Astrocyte of the spinal cord (primary cell): Measurements from ENCODE around the gene DOCK9.

Source experiments
- DNase-seq: peaks from one replicate; pipeline ENCODE4 v3.0.0; 2011; ENCODE audit warnings: low read depth, low spot score
- H3K4me3 ChIP-seq: 2 replicates; pipeline ENCODE4 v1.5.1; 2011; ENCODE audit warnings: low read depth, mild to moderate bottlenecking, low read length, moderate library complexity
- CTCF ChIP-seq: IDR thresholded peaks from 2 replicates; pipeline ENCODE4 v1.5.1; 2012; ENCODE audit warnings: low read depth, mild to moderate bottlenecking, low read length, inconsistent platforms
- in situ Hi-C: cut with HindIII; loops from 2 replicates; pipeline ENCODE4 v1.10.0; 2017; ENCODE audit warnings: low sequenced_read_pairs

The DOCK9 gene

GRCh38 chr13:98878486-98879126, 99.3 kb downstream of the DOCK9 start:
- in situ Hi-C loops, result no loop called here
- no peak for DNase-seq
- no peak for TF ChIP-seq CTCF
- H3K4me3 ChIP-seq, result no peak overlapping the region

GRCh38 chr13:98877936-98878335, 99.9 kb downstream of the DOCK9 start:
- TF ChIP-seq CTCF, result no peak
- no peak for DNase-seq
- no peak overlapping the region for H3K4me3 ChIP-seq
- in situ Hi-C loops, result no loop called here

- TF ChIP-seq CTCF, result no peak
- no peak for DNase-seq
- H3K4me3 ChIP-seq, result no peak overlapping the region
- in situ Hi-C loops, result no loop called here
Measured at GRCh38 chr13:98877466-98877865, 100.4 kb downstream of the DOCK9 start.

- no peak for TF ChIP-seq CTCF
- H3K4me3 ChIP-seq, result no peak overlapping the region
Measured at GRCh38 chr13:98875146-98875729, 102.6 kb downstream of the DOCK9 start.

GRCh38 chr13:98874029-98874397, 103.9 kb downstream of the DOCK9 start:
- no peak for TF ChIP-seq CTCF
- no peak for DNase-seq
- no peak overlapping the region for H3K4me3 ChIP-seq

More at GRCh38 chr13:98875146-98875729, 102.6 kb downstream of the DOCK9 start:
- no peak for DNase-seq
- in situ Hi-C loops, result no loop called here

GRCh38 chr13:98873377-98874028, 104.4 kb downstream of the DOCK9 start:
- H3K4me3 ChIP-seq, result no peak overlapping the region
- in situ Hi-C loops, result no loop called here
- no peak for DNase-seq
- no peak for TF ChIP-seq CTCF

More at GRCh38 chr13:98874029-98874397, 103.9 kb downstream of the DOCK9 start:
- in situ Hi-C loops, result no loop called here
